A549 treated with AZD9567 at 1 μM for 4 hours (cell line): Measurements from ENCODE around the gene KHDC1. TPM values are rescaled to one million over a fixed set of nuclear protein-coding genes. Genes with fewer than 3 reads are reported as not detected.

Experiments
- total RNA-seq: library from RNA; stranded (reverse); fragments of 200-300 nt; extraction: Qiagen RNA extraction; gene quantifications from 5 replicates; pipeline ENCODE4 v1.2.3, GENCODE V29; 2022; ENCODE audit not compliant: insufficient read depth

KHDC1 gene
- total RNA-seq, result 3.5 to 4.1 TPM (median 3.7 TPM) in 5 replicates

GRCh38 chr6:73262671-73263569 is at the start of gene KHDC1:
Gene KHDC1 (minus strand): TSS chr6:73263196. CDS start chr6:73242517, 20,679 bp downstream.

DNA sequence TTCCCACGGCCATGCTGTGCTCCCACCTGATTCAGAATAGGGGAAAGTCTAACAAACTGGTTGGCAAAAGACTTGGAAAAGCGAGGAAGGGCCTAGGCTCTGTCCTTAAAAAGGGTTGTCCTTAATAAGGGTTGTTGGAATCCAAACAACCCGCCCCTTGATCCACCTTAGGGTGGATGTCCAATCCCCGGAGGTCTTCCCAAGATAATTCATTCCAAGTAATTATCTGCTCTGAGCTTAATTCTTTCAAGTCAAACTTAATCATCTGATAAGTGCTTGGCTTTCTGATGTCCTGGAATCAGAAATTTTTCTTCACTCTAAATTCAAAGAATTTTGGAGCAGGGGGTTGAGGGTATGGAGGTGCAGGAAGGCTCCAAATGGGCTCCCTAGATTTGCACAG is 37.6 kb downstream of the KHDC1 start, which contains the start of gene KHDC1L:
Gene KHDC1L, minus strand, starts transcription at position 101 of the 400 bp plus-strand sequence. Its CDS starts 88 bp downstream, at position 13.

Other genes starting within 250 kb of the KHDC1 start
- 0.38 to 0.52 TPM (median 0.38 TPM) in 4 of 5 replicates, not detected in the other for gene KHDC1L, start 37.7 kb downstream of the KHDC1 start, total RNA-seq
- gene DPPA5, start 91.1 kb upstream of the KHDC1 start, total RNA-seq, result not detected in 5 replicates
- gene KHDC3L, start 99.5 kb upstream of the KHDC1 start, total RNA-seq, result not detected in 5 replicates
- gene OOEP, start 106.7 kb upstream of the KHDC1 start, total RNA-seq, result not detected in 5 replicates
- gene DDX43, start 131.6 kb upstream of the KHDC1 start, total RNA-seq, result not detected in 5 replicates
- 3.6 to 4.6 TPM (median 4.2 TPM) in 5 replicates for gene CGAS, start 189.1 kb upstream of the KHDC1 start, total RNA-seq
- 9.0 to 12.5 TPM (median 9.8 TPM) in 5 replicates for gene MTO1, start 198.5 kb upstream of the KHDC1 start, total RNA-seq